WTC11 (cell line): Measurements from ENCODE around the gene NARS2. TPM values are rescaled to one million over a fixed set of nuclear protein-coding genes. Genes with fewer than 3 reads are reported as not detected.
A peak's percentile ranks its signal among the peaks of the same experiment; 100 is the strongest.

Source experiments
- ATAC-seq: fragments of 200-7000 bp; cut with Tn5 transposase; 2 replicates; pipeline ENCODE4 v1.10.0; 2021; ENCODE audit warnings: mild to moderate bottlenecking, moderate library complexity
- CTCF ChIA-PET: fragments of 300-600 bp; sonication (Branson Sonifier 250); formaldehyde crosslinking; loops from one replicate; lab custom pipeline; 2021; ENCODE audit warnings: antibody characterized with exemption; lab: Charles Lee
- POLR2A ChIA-PET: fragments of 350-600 bp; sonication (Branson Sonifier 250); formaldehyde crosslinking; loops from one replicate; lab custom pipeline; 2021; ENCODE audit warnings: antibody characterized with exemption; lab: Charles Lee
- DNase-seq: peaks from one replicate; pipeline ENCODE4 v3.0.0; 2021; ENCODE audit warnings: low spot score
- H3K27ac Mint-ChIP-seq: 2 replicates; pipeline ENCODE4 v1.8.0; 2021; ENCODE audit warnings: mixed read lengths
- H3K27me3 Mint-ChIP-seq: 2 replicates; pipeline ENCODE4 v1.8.0; 2021; ENCODE audit warnings: low read depth, mild to moderate bottlenecking, moderate library complexity, mixed read lengths
- H3K36me3 Mint-ChIP-seq: 2 replicates; pipeline ENCODE4 v1.8.0; 2021; ENCODE audit warnings: mixed read lengths
- H3K4me1 Mint-ChIP-seq: 2 replicates; pipeline ENCODE4 v1.8.0; 2022; ENCODE audit warnings: mixed read lengths
- H3K4me3 Mint-ChIP-seq: 2 replicates; pipeline ENCODE4 v1.8.0; 2021; ENCODE audit warnings: mild to moderate bottlenecking, moderate library complexity, mixed read lengths
- H3K9me3 Mint-ChIP-seq: 2 replicates; pipeline ENCODE4 v1.8.0; 2021; ENCODE audit warnings: mixed read lengths
- AR ChIP-seq: fragments of 250-450 bp; sonication (Bioruptor Pico); IDR thresholded peaks from 2 replicates; pipeline ENCODE4 v1.9.0; 2021; ENCODE audit warnings: mild to moderate bottlenecking
- ATF6 ChIP-seq: sonication (generic); formaldehyde crosslinking; IDR thresholded peaks from 2 replicates; pipeline ENCODE4 v1.8.1; 2023; ENCODE audit warnings: mild to moderate bottlenecking, missing genetic modification reagents
- CBFB ChIP-seq: sonication (generic); formaldehyde crosslinking; IDR thresholded peaks from 2 replicates; pipeline ENCODE4 v1.8.1; 2022; ENCODE audit warnings: mild to moderate bottlenecking, low read depth, missing genetic modification reagents
- CDX4 ChIP-seq: fragments of 250-450 bp; sonication (Bioruptor Pico); IDR thresholded peaks from 2 replicates; pipeline ENCODE4 v1.9.0; 2021; ENCODE audit warnings: moderate library complexity, mild to moderate bottlenecking, inconsistent platforms, borderline replicate concordance
- CREB1 ChIP-seq: sonication (generic); formaldehyde crosslinking; IDR thresholded peaks from 2 replicates; pipeline ENCODE4 v1.8.0; 2023; ENCODE audit warnings: mild to moderate bottlenecking, missing genetic modification reagents
- E2F5 ChIP-seq: sonication (generic); formaldehyde crosslinking; IDR thresholded peaks from 2 replicates; pipeline ENCODE4 v1.8.1; 2022; ENCODE audit warnings: mild to moderate bottlenecking, moderate library complexity, missing genetic modification reagents
- ERG ChIP-seq: fragments of 250-450 bp; sonication (Bioruptor Pico); IDR thresholded peaks from 2 replicates; pipeline ENCODE4 v1.8.0; 2021; ENCODE audit warnings: mild to moderate bottlenecking
- GABPB1 ChIP-seq: sonication (generic); formaldehyde crosslinking; IDR thresholded peaks from 2 replicates; pipeline ENCODE4 v1.8.1; 2023; ENCODE audit warnings: mild to moderate bottlenecking, missing genetic modification reagents
- HMGXB4 ChIP-seq: sonication (generic); formaldehyde crosslinking; IDR thresholded peaks from 2 replicates; pipeline ENCODE4 v1.8.1; 2023; ENCODE audit warnings: mild to moderate bottlenecking, moderate library complexity, missing genetic modification reagents
- KAT7 ChIP-seq: sonication (generic); formaldehyde crosslinking; IDR thresholded peaks from 2 replicates; pipeline ENCODE4 v1.8.1; 2023; ENCODE audit warnings: missing genetic modification reagents, mild to moderate bottlenecking, borderline replicate concordance
- NR1H2 ChIP-seq: sonication (generic); formaldehyde crosslinking; IDR thresholded peaks from 2 replicates; pipeline ENCODE4 v1.9.0; 2021; ENCODE audit warnings: mild to moderate bottlenecking, moderate library complexity, missing genetic modification reagents
- OVOL2 ChIP-seq: fragments of 250-450 bp; sonication (Bioruptor Pico); IDR thresholded peaks from 2 replicates; pipeline ENCODE4 v1.9.0; 2021; ENCODE audit warnings: mild to moderate bottlenecking, borderline replicate concordance
- PRRX2 ChIP-seq: fragments of 250-450 bp; sonication (Bioruptor Pico); IDR thresholded peaks from 2 replicates; pipeline ENCODE4 v1.8.0; 2021; ENCODE audit warnings: mild to moderate bottlenecking
- RELA ChIP-seq: sonication (generic); formaldehyde crosslinking; IDR thresholded peaks from 2 replicates; pipeline ENCODE4 v1.8.1; 2022; ENCODE audit warnings: missing genetic modification reagents, mild to moderate bottlenecking, borderline replicate concordance
- ZBTB21 ChIP-seq: sonication (generic); formaldehyde crosslinking; IDR thresholded peaks from 2 replicates; pipeline ENCODE4 v1.8.1; 2023; ENCODE audit warnings: mild to moderate bottlenecking, missing genetic modification reagents, borderline replicate concordance
- ZNF232 ChIP-seq: sonication (generic); formaldehyde crosslinking; IDR thresholded peaks from 2 replicates; pipeline ENCODE4 v1.8.0; 2022; ENCODE audit warnings: mild to moderate bottlenecking, missing genetic modification reagents
- ZNF423 ChIP-seq: fragments of 250-450 bp; sonication (Bioruptor Pico); IDR thresholded peaks from 2 replicates; pipeline ENCODE4 v2.1.2; 2022; ENCODE audit warnings: mild to moderate bottlenecking, moderate library complexity
- total RNA-seq: library from RNA; stranded (reverse); gene quantifications from 3 replicates; pipeline ENCODE4 v1.2.3, GENCODE V29; 2021

NARS2 gene
- total RNA-seq, 1 experiment from 2014 or later = 36.4 TPM

- no peak overlapping the region for H3K27ac Mint-ChIP-seq
- no peaks in the 10 kb centered on the region for H3K36me3 Mint-ChIP-seq
- DNase-seq (no peak), ATAC-seq (no peak)
- POLR2A ChIA-PET = no interaction called here
- H3K4me3 Mint-ChIP-seq = no peak overlapping the region
- no peaks in the 10 kb centered on the region for H3K4me1 Mint-ChIP-seq
- no peaks in the 10 kb centered on the region for H3K9me3 Mint-ChIP-seq
- CTCF ChIA-PET = no interaction called here
- H3K27me3 Mint-ChIP-seq = no peaks in the 10 kb centered on the region
- TF ChIP-seq ERG (no peak), OVOL2 (CRISPR knock-in tag) (no peak), ATF6 (CRISPR knock-in tag) (no peak), RELA (CRISPR knock-in tag) (no peak), GABPB1 (no peak), CDX4 (CRISPR knock-in tag) (no peak), ZNF232 (no peak), CBFB (CRISPR knock-in tag) (no peak), KAT7 (CRISPR knock-in tag) (no peak), HMGXB4 (CRISPR knock-in tag) (no peak), AR (CRISPR knock-in tag) (no peak), ZNF423 (CRISPR knock-in tag) (no peak), PRRX2 (CRISPR knock-in tag) (no peak), CREB1 (no peak), E2F5 (CRISPR knock-in tag) (no peak)
These were observed 48.9 kb downstream of the NARS2 start for GRCh38 chr11:78525720-78526119.

- H3K27ac Mint-ChIP-seq = peak overlapping the region; percentile 78
- 0 out of 2 replicates have a peak, but pooled peaks cover 3% of the 10 kb centered on the region for H3K36me3 Mint-ChIP-seq
- no peak overlapping the region for H3K4me3 Mint-ChIP-seq
- ChIA-PET POLR2A (no interaction called here), CTCF (interaction anchor here (0.7 to 1.3 kb wide), 2 partner anchors 43 to 44 kb away, joined by 4 read pairs; no protein-coding TSS in a partner anchor)
- no peaks in the 10 kb centered on the region for H3K9me3 Mint-ChIP-seq
- H3K27me3 Mint-ChIP-seq = no peaks in the 10 kb centered on the region
- ATAC-seq (no peak), DNase-seq (no peak)
- TF ChIP-seq NR1H2 (CRISPR knock-in tag) (no peak), ZBTB21 (no peak)
- TF ChIP-seq, all 79 proteins: peak for 0
- H3K4me1 Mint-ChIP-seq = peaks cover 20% of the 10 kb centered on the region
These were observed 54.4 kb downstream of the NARS2 start for GRCh38 chr11:78520230-78520629.
